T47D (cell line): ENCODE results near the gene GPD1L.
"Not testable (repeated sequence)": the region's sequence is repeated elsewhere in the genome, so short reads cannot be mapped to it uniquely, and the experiment has no call there.

Experiments
- DNase-seq, 2 experiments: peaks; one replicate each; pipeline versions ENCODE4 v3.0.0 to v3.0.0-alpha.2; 2011 to 2012; ENCODE audit warnings: low read depth in 1 of 2, low spot score in 1 of 2
- JUND ChIP-seq: IDR thresholded peaks from 2 replicates; pipeline ENCODE4 v1.6.1; 2012; ENCODE audit warnings: low read depth
- in situ Hi-C: cut with HindIII; loops from 2 replicates; pipeline ENCODE4 v1.10.0; 2016; ENCODE audit warnings: low sequenced_read_pairs, low pct_unique_long_range_greater_than_20kb

GPD1L gene

GRCh38 chr3:32181365-32181764 lies 74.9 kb downstream of the GPD1L start:
- no peak for DNase-seq
- in situ Hi-C loops: no loop called here
- TF ChIP-seq JUND: no peak

- in situ Hi-C loops: no loop called here
- TF ChIP-seq JUND: no peak
- no peak for DNase-seq
Measured at GRCh38 chr3:32181796-32182195, 75.4 kb downstream of the GPD1L start.

GRCh38 chr3:32184187-32184730 lies 77.8 kb downstream of the GPD1L start:
- TF ChIP-seq JUND: no peak

GRCh38 chr3:32186097-32186496 lies 79.7 kb downstream of the GPD1L start:
- DNase-seq: no peak
- in situ Hi-C loops: no loop called here
- no peak for TF ChIP-seq JUND

More at GRCh38 chr3:32184187-32184730, 77.8 kb downstream of the GPD1L start:
- no peak for DNase-seq
- in situ Hi-C loops: no loop called here

- in situ Hi-C loops: no loop called here
- TF ChIP-seq JUND: no peak
- DNase-seq: no peak
Measured at GRCh38 chr3:32186876-32187275, 80.5 kb downstream of the GPD1L start.

GRCh38 chr3:32189693-32190092 lies 83.3 kb downstream of the GPD1L start:
- in situ Hi-C loops: no loop called here
- no peak for TF ChIP-seq JUND

GRCh38 chr3:32190556-32190955 lies 84.1 kb downstream of the GPD1L start:
- DNase-seq, in situ Hi-C loops: not testable (repeated sequence)

More at GRCh38 chr3:32189693-32190092, 83.3 kb downstream of the GPD1L start:
- DNase-seq: no peak

- TF ChIP-seq JUND: no peak
- in situ Hi-C loops: no loop called here
- no peak for DNase-seq
Measured at GRCh38 chr3:32193101-32193500, 86.7 kb downstream of the GPD1L start.

- DNase-seq: no peak
- TF ChIP-seq JUND: no peak
- in situ Hi-C loops: no loop called here
Measured at GRCh38 chr3:32194653-32195052, 88.2 kb downstream of the GPD1L start.

- in situ Hi-C loops: no loop called here
- DNase-seq: no peak
- TF ChIP-seq JUND: no peak
Measured at GRCh38 chr3:32195995-32196540, 89.6 kb downstream of the GPD1L start.

- no peak for TF ChIP-seq JUND
- in situ Hi-C loops: no loop called here
- DNase-seq: no peak
Measured at GRCh38 chr3:32197991-32198390, 91.6 kb downstream of the GPD1L start.

- no peak for DNase-seq
- in situ Hi-C loops: no loop called here
- TF ChIP-seq JUND: no peak
Measured at GRCh38 chr3:32198714-32199113, 92.3 kb downstream of the GPD1L start.

GRCh38 chr3:32200490-32200889 lies 94.1 kb downstream of the GPD1L start:
- no peak for TF ChIP-seq JUND
- no peak for DNase-seq
- in situ Hi-C loops: no loop called here
